Upper lobe of left lung (tissue), 6 donors: ENCODE measurements around the gene EFHC2. TPM values are rescaled to one million over a fixed set of nuclear protein-coding genes. Genes with fewer than 3 reads are reported as not detected.

Source experiments
- ATAC-seq, 2 donors: fragments of 200-7000 bp; cut with Tn5 transposase; one replicate each; pipeline ENCODE4 v1.9.1; 2022; ENCODE audit warnings: mild to moderate bottlenecking in 2 of 2, moderate library complexity in 2 of 2; ENCODE audit not compliant: low FRiP score in 2 of 2
- DNase-seq, 2 donors: peaks; one replicate each; pipeline ENCODE4 v3.0.0-alpha.2; 2019 to 2020
- H3K27ac ChIP-seq, 4 donors: fragments of 200-600 bp; sonication (generic); one replicate each; pipeline ENCODE4 v1.5.1; 2016 to 2019
- H3K27me3 ChIP-seq, 4 donors: fragments of 200-600 bp; sonication (generic); one replicate each; pipeline ENCODE4 v1.5.1; 2017 to 2019
- H3K36me3 ChIP-seq, 4 donors: fragments of 200-600 bp; sonication (generic); one replicate each; pipeline ENCODE4 v1.5.1; 2016 to 2019
- H3K4me1 ChIP-seq, 4 donors: fragments of 200-600 bp; sonication (generic); one replicate each; pipeline ENCODE4 v1.5.1; 2018 to 2019
- H3K4me3 ChIP-seq, 4 donors: fragments of 200-600 bp; sonication (generic); one replicate each; pipeline ENCODE4 v1.5.1; 2017 to 2019; ENCODE audit warnings: mild to moderate bottlenecking in 2 of 4, moderate library complexity in 1 of 4
- H3K9me3 ChIP-seq, 4 donors: fragments of 200-600 bp; sonication (generic); one replicate each; pipeline ENCODE4 v1.5.1; 2018 to 2019
- CTCF ChIP-seq, 6 experiments: fragments of 450-650 bp in 4 of 6; fragments of 200-600 bp in 2 of 6; sonication (generic) in 2 of 6; IDR thresholded peaks; one replicate each; pipeline ENCODE4 v1.5.1; 2016 to 2019; ENCODE audit warnings: antibody characterized with exemption in 6 of 6
- EP300 ChIP-seq, 4 donors: sonication (generic); formaldehyde crosslinking; IDR thresholded peaks; one replicate each; pipeline ENCODE4 v1.5.1; 2017; ENCODE audit warnings: antibody characterized with exemption in 4 of 4, control low read depth in 2 of 4
- POLR2A ChIP-seq, 4 donors: fragments of 450-650 bp; IDR thresholded peaks; one replicate each; pipeline ENCODE4 v1.5.1; 2016 to 2017; ENCODE audit warnings: antibody characterized with exemption in 4 of 4, mild to moderate bottlenecking in 2 of 4
- POLR2AphosphoS5 ChIP-seq, 2 donors: sonication (generic); formaldehyde crosslinking; IDR thresholded peaks; one replicate each; pipeline ENCODE4 v1.5.1; 2017; ENCODE audit warnings: antibody characterized with exemption in 2 of 2
- WGBS, 2 donors: methylation state at CpG; one replicate each; pipeline ENCODE4 v1.1.5; 2017 to 2018; 5-methylcytosine and 5-hydroxymethylcytosine counted together
- total RNA-seq, 6 donors: library from RNA; depleted of rRNA in 4 of 6; stranded (reverse); fragments of >200 nt in 4 of 6; gene quantifications; one replicate each; pipeline versions ENCODE4 v1.1.0 to v1.2.1, GENCODE V29; 2016 to 2021
- donor health status: DM: no; HTN: no; CAD: no; lungs with moderate emphysema.
- donor health status: DM: no; HTN: yes; CAD: no; lungs with severe emphysema.

EFHC2 gene
- total RNA-seq, 6 donors from 2014 or later: 0.31 to 13.0 (median 1.8) TPM

- Histone ChIP-seq H3K4me3 (no peak overlapping the region), H3K36me3 (no peaks in the 10 kb centered on the region), H3K9me3 (no peaks in the 10 kb centered on the region), H3K27me3 (no peaks in the 10 kb centered on the region), H3K27ac (no peak overlapping the region), H3K4me1 (no peaks in the 10 kb centered on the region)
- TF ChIP-seq CTCF (IDR thresholded peaks at IDR 0.05) (no peak), POLR2A (IDR thresholded peaks at IDR 0.05) (no peak), EP300 (IDR thresholded peaks at IDR 0.05) (no peak), POLR2AphosphoS5 (IDR thresholded peaks at IDR 0.05) (no peak)
- 69 to 71% methylated on average over 3 of the region's 3 CpGs for WGBS, 2 donors
- no peak for ATAC-seq
- no peak for DNase-seq
These were observed 117.8 kb downstream of the EFHC2 start for GRCh38 chrX:44225667-44226066.

- no peak for DNase-seq
- WGBS, 2 donors: 89 to 100% methylated on average over 2 of the region's 2 CpGs
- TF ChIP-seq CTCF (IDR thresholded peaks at IDR 0.05) (no peak), POLR2A (IDR thresholded peaks at IDR 0.05) (no peak), POLR2AphosphoS5 (IDR thresholded peaks at IDR 0.05) (no peak), EP300 (IDR thresholded peaks at IDR 0.05) (no peak)
- Histone ChIP-seq H3K27ac (no peak overlapping the region), H3K4me3 (no peak overlapping the region), H3K27me3 (no peaks in the 10 kb centered on the region), H3K36me3 (no peaks in the 10 kb centered on the region), H3K9me3 (no peaks in the 10 kb centered on the region), H3K4me1 (no peaks in the 10 kb centered on the region)
- no peak for ATAC-seq
These were observed 118.7 kb downstream of the EFHC2 start for GRCh38 chrX:44224760-44225159.

- Histone ChIP-seq H3K27me3 (no peaks in the 10 kb centered on the region), H3K27ac (no peak overlapping the region), H3K4me3 (no peak overlapping the region), H3K9me3 (no peaks in the 10 kb centered on the region), H3K4me1 (no peaks in the 10 kb centered on the region), H3K36me3 (no peaks in the 10 kb centered on the region)
- TF ChIP-seq POLR2AphosphoS5 (IDR thresholded peaks at IDR 0.05): no peak
- TF ChIP-seq POLR2A (IDR thresholded peaks at IDR 0.05): no peak
- TF ChIP-seq EP300 (IDR thresholded peaks at IDR 0.05): no peak
- no peak for TF ChIP-seq CTCF (IDR thresholded peaks at IDR 0.05)
- 38 to 80% methylated on average over 1 to 2 of the region's 2 CpGs for WGBS, 2 donors
- no peak for ATAC-seq
- DNase-seq: no peak
These were observed 120.3 kb downstream of the EFHC2 start for GRCh38 chrX:44223150-44223549.

GRCh38 chrX:44218465-44218864 lies 125.0 kb downstream of the EFHC2 start:
- no peak overlapping the region for H3K4me3 ChIP-seq
- DNase-seq (no peak), ATAC-seq (no peak)
- H3K9me3 ChIP-seq: no peaks in the 10 kb centered on the region
- TF ChIP-seq POLR2AphosphoS5 (IDR thresholded peaks at IDR 0.05): no peak
- TF ChIP-seq POLR2A (IDR thresholded peaks at IDR 0.05): no peak
- no peak for TF ChIP-seq EP300 (IDR thresholded peaks at IDR 0.05)
- no peak for TF ChIP-seq CTCF (IDR thresholded peaks at IDR 0.05)
- WGBS, 2 donors: 70 to 93% methylated on average over 3 of the region's 3 CpGs
- no peaks in the 10 kb centered on the region for H3K36me3 ChIP-seq
- H3K27ac ChIP-seq: no peak overlapping the region
- H3K27me3 ChIP-seq: no peaks in the 10 kb centered on the region
- H3K4me1 ChIP-seq: no peaks in the 10 kb centered on the region

- Histone ChIP-seq H3K27me3 (no peaks in the 10 kb centered on the region), H3K36me3 (no peaks in the 10 kb centered on the region), H3K4me3 (no peak overlapping the region), H3K9me3 (no peaks in the 10 kb centered on the region), H3K4me1 (no peaks in the 10 kb centered on the region), H3K27ac (no peak overlapping the region)
- DNase-seq (no peak), ATAC-seq (no peak)
- 83 to 100% methylated on average over 2 to 3 of the region's 3 CpGs for WGBS, 2 donors
- TF ChIP-seq CTCF (IDR thresholded peaks at IDR 0.05) (no peak), POLR2A (IDR thresholded peaks at IDR 0.05) (no peak), EP300 (IDR thresholded peaks at IDR 0.05) (no peak), POLR2AphosphoS5 (IDR thresholded peaks at IDR 0.05) (no peak)
These were observed 127.3 kb downstream of the EFHC2 start for GRCh38 chrX:44216171-44216570.
